AG04449 (cell line): ENCODE results near the gene ASZ1.

Experiments used
- CTCF ChIA-PET: fragments of 350-600 bp; formaldehyde crosslinking; extraction: SDS; loops from one replicate; lab custom pipeline; 2021; ENCODE audit warnings: antibody characterized with exemption; lab: Yijun Ruan, JAX
- POLR2A ChIA-PET: fragments of 400-600, 350-600 bp; formaldehyde crosslinking; extraction: SDS; loops from one replicate; lab custom pipeline; 2020; ENCODE audit warnings: antibody characterized with exemption, inconsistent platforms; lab: Yijun Ruan, JAX
- DNase-seq: peaks from one replicate; pipeline ENCODE4 v3.0.0-alpha.2; 2010; ENCODE audit warnings: low read depth, low spot score
- H3K4me3 ChIP-seq: 2 replicates; pipeline ENCODE4 v1.5.1; 2011; ENCODE audit warnings: low read depth, mild to moderate bottlenecking, control low read depth, low read length
- CTCF ChIP-seq: IDR thresholded peaks from one replicate; pipeline ENCODE4 v1.5.1; 2011; ENCODE audit warnings: mild to moderate bottlenecking, moderate library complexity, low read length, control low read depth, inconsistent platforms; ENCODE audit not compliant: insufficient read depth; ENCODE audit errors: missing control alignments

The ASZ1 gene

DNA sequence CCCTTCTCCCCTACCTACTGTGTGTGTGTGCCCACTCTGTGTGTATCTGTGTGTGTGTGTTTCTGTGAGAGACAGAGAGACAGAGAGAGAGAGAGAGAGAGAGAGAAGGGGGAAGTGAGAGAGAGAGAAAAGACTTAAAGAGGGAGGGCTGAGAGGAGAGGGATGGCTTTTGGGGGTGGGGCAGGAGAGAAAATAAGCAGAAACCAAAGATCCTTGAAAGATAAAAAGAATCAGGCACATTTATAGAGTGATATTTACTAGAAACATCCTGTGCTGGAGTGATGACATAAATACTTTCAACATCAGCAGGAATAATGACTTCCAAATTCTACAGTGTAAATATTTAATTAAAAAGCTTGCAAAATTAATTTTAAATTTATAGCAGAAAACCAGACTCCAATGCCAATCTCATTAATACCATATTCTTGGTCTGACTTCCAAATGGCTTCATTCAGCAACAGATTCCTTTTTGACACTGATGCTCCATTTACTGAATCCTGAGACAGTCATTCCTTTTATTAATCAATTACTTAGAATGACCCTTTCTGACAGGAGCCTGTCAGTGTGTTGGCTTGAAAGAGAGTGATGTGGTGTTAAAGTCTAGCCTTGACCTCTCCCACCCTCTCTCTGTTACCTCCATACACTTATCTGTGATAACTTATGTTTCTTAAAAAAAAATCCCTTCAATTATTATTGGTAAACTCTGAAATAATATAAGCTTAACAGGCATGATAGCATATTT is 62.8 kb downstream of the ASZ1 start:
- CTCF ChIA-PET = interaction anchor here (1.0 kb wide), 1 partner anchor 11 kb away, joined by 3 read pairs; no protein-coding TSS in a partner anchor

DNA sequence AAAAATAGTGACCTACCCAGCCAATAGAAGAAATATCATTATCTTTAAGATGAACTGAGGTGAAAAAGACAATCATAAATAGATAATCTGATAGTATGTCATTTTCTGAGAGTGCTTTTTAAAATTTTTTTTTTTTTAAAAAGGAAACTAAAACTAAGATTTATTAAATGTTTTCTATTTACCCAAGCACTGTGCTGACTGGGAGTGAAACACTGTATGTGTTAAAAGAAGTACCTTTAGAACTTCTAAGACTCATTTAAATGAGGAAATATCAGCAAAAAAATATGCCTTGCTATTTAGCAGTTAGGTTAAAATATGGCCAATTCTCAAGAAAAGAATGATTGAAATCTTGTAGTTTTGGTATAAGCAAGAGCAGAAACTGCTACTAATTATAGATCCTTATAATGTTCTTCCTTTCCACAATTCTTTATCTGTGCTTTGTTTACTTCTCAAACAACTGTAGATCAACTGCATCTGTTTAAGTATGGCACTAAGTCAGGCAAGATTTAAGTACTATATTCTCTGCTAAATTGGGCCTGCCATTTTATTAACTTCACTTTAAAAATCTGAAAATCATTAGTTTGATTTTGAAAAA is 64.9 kb downstream of the ASZ1 start:
- no peak overlapping the region for H3K4me3 ChIP-seq
- no peak for TF ChIP-seq CTCF
- no peak for DNase-seq
- CTCF ChIA-PET = no interaction called here
- POLR2A ChIA-PET = no interaction called here

More for the DNA sequence above, 62.8 kb downstream of the ASZ1 start:
- no peak for TF ChIP-seq CTCF
- POLR2A ChIA-PET = no interaction called here
- no peak for DNase-seq
- H3K4me3 ChIP-seq = no peak overlapping the region

- no peak for DNase-seq
- POLR2A ChIA-PET = no interaction called here
- no peak overlapping the region for H3K4me3 ChIP-seq
- CTCF ChIA-PET = interaction anchor here (1.2 kb wide), 1 partner anchor 38 kb away, joined by 3 read pairs; no protein-coding TSS in a partner anchor
- no peak for TF ChIP-seq CTCF
Observed at GRCh38 chr7:117350027-117350426, 77.3 kb downstream of the ASZ1 start.

DNA sequence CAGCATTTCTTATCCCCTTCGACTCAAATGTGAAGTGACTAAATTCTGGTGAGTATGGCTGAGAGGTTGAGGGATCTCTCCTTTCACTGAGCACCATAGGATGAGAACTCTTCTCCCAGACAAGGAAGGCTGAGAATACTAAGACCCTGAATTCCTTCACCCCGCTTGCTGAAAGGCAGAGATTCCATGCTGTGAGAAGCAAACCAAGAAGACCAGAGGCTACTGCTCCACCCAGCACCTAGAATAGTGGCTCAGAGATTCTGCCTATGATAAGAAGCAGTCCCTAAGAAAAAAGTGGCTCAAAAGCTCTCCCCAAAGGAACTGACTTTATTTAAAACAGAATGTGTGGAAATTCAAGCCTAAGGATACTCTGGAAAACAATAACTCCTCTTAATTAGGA is 77.7 kb downstream of the ASZ1 start:
- CTCF ChIA-PET = interaction anchor here (1.0 to 1.2 kb wide), 3 partner anchors 12 to 131 kb away, joined by 3 read pairs; no protein-coding TSS in a partner anchor

DNA sequence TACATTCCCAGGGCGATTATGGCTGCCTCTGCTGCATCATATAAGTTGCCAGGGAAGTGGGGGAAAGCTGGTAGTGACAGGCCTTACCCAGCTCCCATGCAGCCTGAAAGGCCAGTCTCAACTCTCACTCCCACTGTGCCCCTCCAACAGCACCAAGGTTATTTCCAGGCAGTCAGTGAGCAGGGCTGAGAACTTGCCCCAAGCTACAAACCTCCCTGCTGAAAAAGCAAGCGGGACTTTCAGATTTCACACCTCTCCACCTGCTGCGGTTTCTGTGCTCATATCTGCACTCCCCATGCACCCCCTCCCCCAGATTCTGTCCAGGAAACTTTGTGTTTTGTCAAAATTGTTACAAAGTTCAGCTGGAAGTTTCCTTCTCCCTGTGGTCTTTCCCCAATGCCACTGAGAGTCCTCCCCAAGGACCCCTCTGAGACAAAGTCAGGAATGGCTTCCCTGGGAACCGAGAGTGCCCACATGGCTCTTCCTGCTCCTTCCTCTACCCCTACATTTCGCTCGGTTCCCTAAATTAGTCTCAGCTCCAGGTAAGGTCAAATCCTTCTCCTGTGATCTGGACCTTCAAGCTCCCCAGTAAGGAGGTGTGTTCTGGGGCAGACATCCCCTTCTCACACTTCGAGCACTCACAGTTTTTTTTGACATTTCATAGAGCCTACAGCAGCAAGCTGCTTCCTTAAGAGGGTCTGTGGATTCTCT is 79.2 kb downstream of the ASZ1 start:
- H3K4me3 ChIP-seq = no peak overlapping the region
- no peak for DNase-seq
- no peak for TF ChIP-seq CTCF
- ChIA-PET CTCF (interaction anchor here (1.0 to 2.1 kb wide), 2 partner anchors 10 to 129 kb away, joined by 3 to 7 read pairs; no protein-coding TSS in a partner anchor), POLR2A (no interaction called here)

More for the DNA sequence above, 77.7 kb downstream of the ASZ1 start:
- no peak overlapping the region for H3K4me3 ChIP-seq
- POLR2A ChIA-PET = no interaction called here
- no peak for DNase-seq
- no peak for TF ChIP-seq CTCF
